GF-D8 (cell line): ENCODE measurements around the gene WDFY3.
A peak's percentile ranks its signal among the peaks of the same experiment; 100 is the strongest.

Experiments
- DNase-seq: peaks from one replicate; lab custom pipeline; 2025; lab: John Stamatoyannopoulos, UW

Gene WDFY3

GRCh38 chr4:84952776-84953175 lies 13.7 kb downstream of the WDFY3 start:
- no peak for DNase-seq

- no peak for DNase-seq
Measured at GRCh38 chr4:84952004-84952403, 14.5 kb downstream of the WDFY3 start.

- no peak for DNase-seq
Measured at GRCh38 chr4:84948056-84948455, 18.4 kb downstream of the WDFY3 start.

- DNase-seq: no peak
Measured at GRCh38 chr4:84944947-84945346, 21.5 kb downstream of the WDFY3 start.

GRCh38 chr4:84940960-84941359 lies 25.5 kb downstream of the WDFY3 start:
- no peak for DNase-seq

- DNase-seq: no peak
Measured at GRCh38 chr4:84939113-84939512, 27.4 kb downstream of the WDFY3 start.

- DNase-seq: no peak
Measured at GRCh38 chr4:84938316-84938715, 28.2 kb downstream of the WDFY3 start.

GRCh38 chr4:84937381-84937977 lies 29.0 kb downstream of the WDFY3 start:
- DNase-seq: no peak

- no peak for DNase-seq
Measured at GRCh38 chr4:84936123-84936522, 30.4 kb downstream of the WDFY3 start.

GRCh38 chr4:84932462-84932861 lies 34.0 kb downstream of the WDFY3 start:
- DNase-seq: no peak

- no peak for DNase-seq
Measured at GRCh38 chr4:84931961-84932360, 34.5 kb downstream of the WDFY3 start.

- DNase-seq: no peak
Measured at GRCh38 chr4:84931274-84931673, 35.2 kb downstream of the WDFY3 start.

GRCh38 chr4:84928089-84928488 lies 38.4 kb downstream of the WDFY3 start:
- no peak for DNase-seq

- no peak for DNase-seq
Measured at GRCh38 chr4:84927428-84927827, 39.1 kb downstream of the WDFY3 start.

GRCh38 chr4:84925558-84925957 lies 40.9 kb downstream of the WDFY3 start:
- no peak for DNase-seq

- DNase-seq: no peak
Measured at GRCh38 chr4:84924434-84924833, 42.1 kb downstream of the WDFY3 start.

GRCh38 chr4:84920617-84921016 lies 45.9 kb downstream of the WDFY3 start:
- DNase-seq: no peak

GRCh38 chr4:84917869-84918600 lies 48.5 kb downstream of the WDFY3 start:
- no peak for DNase-seq

GRCh38 chr4:84917086-84917821 lies 49.2 kb downstream of the WDFY3 start:
- DNase-seq: no peak

GRCh38 chr4:84916227-84916626 lies 50.3 kb downstream of the WDFY3 start:
- DNase-seq: no peak

- DNase-seq: no peak
Measured at GRCh38 chr4:84915396-84915780, 51.1 kb downstream of the WDFY3 start.

- DNase-seq: peak; percentile 72
Measured at GRCh38 chr4:84914686-84915395, 51.6 kb downstream of the WDFY3 start.

GRCh38 chr4:84913176-84913575 lies 53.3 kb downstream of the WDFY3 start:
- DNase-seq: no peak
